EL (cell line): ENCODE results near the gene BMERB1.
A peak's percentile ranks its signal among the peaks of the same experiment; 100 is the strongest.
"Not testable (repeated sequence)": the region's sequence is repeated elsewhere in the genome, so short reads cannot be mapped to it uniquely, and the experiment has no call there.

ENCODE experiments used
- DNase-seq: peaks from one replicate; pipeline ENCODE4 v3.0.0-alpha.2; 2016

BMERB1 gene

DNA sequence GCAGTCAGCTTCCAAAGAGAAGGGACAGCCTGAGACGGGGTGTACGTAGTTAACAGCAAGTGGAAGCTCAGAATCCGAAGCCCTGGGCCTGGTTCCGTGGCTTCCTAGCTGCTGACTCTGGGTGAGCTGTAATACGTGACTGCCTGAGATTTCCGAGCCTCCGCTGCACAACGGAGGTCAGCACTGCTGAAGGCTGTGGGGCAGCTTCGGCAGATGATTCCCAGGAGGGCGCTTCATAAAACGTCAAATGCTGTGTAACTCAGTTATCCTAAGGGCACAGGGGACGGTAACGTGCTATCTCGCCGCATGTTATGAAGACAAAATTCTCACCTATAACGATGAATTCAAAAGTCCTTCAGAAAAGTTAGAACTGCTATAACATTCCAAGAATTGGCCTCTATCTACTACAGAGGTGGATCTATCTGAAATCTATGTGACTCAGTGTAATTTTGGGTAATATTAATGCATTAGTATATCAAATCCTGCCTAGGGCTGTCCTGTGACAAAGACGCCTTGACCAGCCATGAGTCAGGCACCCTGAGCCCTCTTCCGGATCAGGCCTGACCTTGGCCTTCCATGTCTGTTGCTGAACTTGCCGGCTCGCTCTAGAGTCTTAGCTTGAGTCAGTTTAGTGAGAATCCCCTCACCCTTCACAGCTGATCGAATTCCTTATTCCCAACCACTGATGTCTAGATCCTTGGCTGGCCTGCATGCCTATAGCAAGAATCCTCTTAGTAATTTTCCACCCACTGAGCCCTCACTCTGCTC, 165.1 kb downstream of the BMERB1 start:
- peak; percentile 44 for DNase-seq

- no peak for DNase-seq
Measured at GRCh38 chr16:15601212-15601879, 167.0 kb downstream of the BMERB1 start.

GRCh38 chr16:15602285-15603044, 168.1 kb downstream of the BMERB1 start:
- DNase-seq, result no peak

GRCh38 chr16:15604460-15605440, 170.4 kb downstream of the BMERB1 start:
- DNase-seq, result peak; percentile 8

DNA sequence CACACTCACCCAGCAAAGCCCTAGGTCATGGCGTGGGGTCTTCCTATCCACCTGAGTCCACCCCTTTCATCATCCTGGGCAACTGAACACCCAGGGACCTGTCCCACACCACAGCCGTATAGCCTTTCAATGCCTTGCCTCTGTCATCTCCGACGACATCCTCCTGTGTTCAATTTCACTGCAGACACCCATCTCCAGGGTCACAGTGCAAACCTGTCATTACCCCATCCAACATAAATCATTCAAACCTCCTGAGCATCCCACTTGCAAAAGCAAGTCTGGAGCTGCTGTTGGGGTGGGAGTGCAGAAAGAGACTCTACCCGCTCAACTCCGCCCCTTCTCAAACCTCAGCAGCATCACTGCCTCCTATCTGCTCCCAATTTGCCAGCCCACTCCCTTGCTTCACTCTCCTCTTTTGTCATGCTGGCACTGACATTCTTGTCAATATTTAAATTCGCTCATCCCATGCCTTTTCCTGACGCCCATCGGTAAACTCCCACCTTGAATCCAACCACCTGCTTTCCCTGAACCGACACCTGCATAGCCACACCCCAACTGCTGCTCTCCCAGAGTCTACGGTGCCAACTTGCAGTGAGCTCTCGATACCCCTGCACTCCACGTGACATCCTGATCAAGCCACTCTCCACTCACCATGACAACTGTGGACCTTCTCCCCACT, 171.6 kb downstream of the BMERB1 start:
- DNase-seq, result no peak

- no peak for DNase-seq
Measured at GRCh38 chr16:15606518-15607220, 172.3 kb downstream of the BMERB1 start.

DNA sequence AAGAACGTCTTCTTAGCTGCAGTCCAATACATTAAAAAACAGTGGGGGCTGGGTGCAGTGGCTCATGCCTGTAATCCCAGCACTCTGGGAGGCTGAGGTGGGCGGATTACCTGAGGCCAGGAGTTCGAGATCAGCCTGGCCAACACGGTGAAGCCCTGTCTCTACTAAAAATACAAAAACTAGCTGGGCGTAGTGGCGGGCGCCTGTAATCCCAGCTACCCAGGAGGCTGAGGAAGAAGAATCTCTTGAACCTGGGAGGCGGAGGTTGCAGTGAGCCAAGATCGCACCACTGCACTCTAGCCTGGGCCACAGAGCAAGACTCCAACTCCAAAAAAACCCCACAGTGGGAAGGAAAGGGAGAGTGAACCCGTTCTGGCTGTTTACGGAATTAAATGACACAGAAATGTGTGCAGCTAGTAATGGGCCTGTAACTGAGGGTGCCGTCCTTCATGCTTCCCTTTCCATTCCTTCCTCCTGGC, 172.9 kb downstream of the BMERB1 start:
- DNase-seq, result not testable (repeated sequence)

DNA sequence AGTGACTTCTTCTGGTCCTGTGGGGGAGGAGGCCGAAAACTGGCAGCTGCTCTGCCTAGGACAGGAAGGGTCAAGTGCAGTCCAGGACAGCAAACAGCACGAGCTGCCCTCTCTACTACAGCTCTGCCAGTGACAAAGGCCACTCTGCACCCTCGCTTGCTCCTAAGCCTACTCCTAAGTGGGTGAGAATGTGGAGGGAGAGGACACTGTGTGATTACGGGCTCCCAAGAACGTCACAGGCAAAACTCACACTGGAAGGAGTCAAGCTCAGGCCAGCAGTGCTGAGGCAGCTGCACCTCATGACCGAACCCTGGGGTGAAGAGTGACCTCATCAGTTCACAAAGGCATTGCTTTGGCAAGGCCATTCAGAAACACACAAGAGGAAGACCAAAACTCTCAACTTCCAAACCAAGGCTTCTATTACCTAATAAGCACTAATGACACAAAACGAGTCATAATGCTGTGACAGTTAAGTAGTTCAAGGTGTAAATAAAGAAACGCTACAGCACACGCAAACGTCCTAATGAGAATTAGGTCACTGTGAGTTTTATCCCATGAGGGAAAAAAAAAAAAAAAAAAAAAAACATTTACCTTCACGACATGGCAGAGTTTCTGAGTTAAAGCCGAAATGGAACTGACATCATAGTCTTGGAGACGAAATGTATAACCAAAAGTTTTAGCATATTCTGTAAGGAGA, 173.5 kb downstream of the BMERB1 start:
- peak; percentile 29 for DNase-seq

DNA sequence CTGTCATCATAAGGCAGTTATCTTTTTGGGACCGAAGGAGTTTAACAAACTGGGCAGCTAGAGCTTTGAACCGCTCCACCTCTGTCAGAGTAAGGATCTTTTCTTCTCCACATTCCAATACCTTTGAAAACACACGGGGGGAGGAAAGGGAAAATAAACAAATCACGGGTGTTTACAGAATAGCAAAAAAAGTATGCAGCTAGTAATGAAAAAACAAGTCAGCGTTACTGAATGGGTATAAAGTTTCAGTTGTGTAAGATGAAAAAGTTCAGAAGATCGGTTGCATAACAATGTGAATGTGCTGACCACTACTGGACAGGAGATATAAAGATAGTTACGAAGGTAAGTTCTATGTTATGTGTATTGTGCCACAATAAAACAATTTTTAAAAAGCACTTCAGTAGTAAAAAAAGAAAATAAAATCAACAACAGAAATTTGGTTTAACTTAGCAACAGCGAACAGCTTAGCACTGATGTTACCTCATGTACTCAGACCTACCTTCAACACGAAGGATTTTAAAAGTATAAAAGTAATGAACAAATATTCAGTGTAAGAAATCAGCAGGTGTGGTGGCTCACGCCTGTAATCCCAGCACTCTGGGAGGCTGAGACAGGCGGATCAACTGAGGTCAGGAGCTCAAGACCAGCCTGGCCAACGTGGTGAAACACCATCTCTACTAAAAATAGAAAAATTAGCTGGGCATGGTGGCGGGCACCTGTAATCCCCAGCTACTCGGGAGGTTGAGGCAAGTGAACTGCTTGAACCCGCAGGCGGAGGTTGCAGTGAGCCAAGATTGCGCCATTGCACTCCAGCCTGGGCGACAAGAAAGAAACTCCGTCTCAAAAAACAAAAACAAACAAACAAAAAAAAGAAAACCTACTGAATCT, 174.3 kb downstream of the BMERB1 start:
- no peak for DNase-seq

GRCh38 chr16:15609286-15609649, 174.9 kb downstream of the BMERB1 start:
- no peak for DNase-seq

GRCh38 chr16:15610369-15610871, 176.0 kb downstream of the BMERB1 start:
- DNase-seq, result peak; percentile 15

- DNase-seq, result peak; percentile 21
Measured at GRCh38 chr16:15611610-15612009, 177.2 kb downstream of the BMERB1 start.

DNA sequence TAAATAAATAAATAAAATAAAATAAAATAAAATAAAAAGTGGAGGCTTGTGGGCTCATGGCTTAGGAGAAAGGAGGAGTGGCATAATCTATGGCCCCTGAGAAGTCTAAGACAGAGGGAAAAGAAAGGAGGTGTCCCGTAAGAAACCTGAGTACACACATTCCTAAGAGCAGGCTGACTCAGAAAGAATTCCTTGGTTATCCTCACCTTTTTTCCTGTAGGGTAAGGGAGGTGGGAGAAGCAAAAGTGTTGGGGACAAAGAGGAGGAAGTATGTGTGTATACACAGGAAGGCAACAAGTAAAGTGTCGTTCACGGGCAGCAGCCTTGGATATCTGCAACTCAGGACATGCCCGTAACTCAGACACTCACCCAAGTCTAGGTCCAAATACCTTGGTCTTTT, 179.3 kb downstream of the BMERB1 start:
- DNase-seq, result no peak

DNA sequence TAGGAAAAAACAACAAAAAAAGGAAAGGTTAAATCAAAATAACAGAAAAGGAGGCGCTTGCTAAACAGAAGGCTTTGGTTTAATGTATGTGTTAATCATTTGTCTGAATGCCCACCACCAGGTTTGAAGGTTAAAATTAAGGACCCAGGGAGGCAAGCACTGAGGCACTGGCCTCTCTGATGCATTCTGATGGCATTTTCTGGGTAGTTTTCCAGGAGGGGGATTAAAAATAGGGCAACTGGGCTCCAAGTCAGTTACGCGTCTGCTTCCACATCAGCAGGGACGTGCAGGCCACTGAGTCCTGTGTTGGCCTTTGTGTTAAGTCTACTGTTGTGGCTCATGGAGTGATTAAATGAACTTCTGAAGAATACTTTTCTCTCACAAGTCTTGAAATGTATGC, 181.6 kb downstream of the BMERB1 start:
- DNase-seq, result no peak

DNA sequence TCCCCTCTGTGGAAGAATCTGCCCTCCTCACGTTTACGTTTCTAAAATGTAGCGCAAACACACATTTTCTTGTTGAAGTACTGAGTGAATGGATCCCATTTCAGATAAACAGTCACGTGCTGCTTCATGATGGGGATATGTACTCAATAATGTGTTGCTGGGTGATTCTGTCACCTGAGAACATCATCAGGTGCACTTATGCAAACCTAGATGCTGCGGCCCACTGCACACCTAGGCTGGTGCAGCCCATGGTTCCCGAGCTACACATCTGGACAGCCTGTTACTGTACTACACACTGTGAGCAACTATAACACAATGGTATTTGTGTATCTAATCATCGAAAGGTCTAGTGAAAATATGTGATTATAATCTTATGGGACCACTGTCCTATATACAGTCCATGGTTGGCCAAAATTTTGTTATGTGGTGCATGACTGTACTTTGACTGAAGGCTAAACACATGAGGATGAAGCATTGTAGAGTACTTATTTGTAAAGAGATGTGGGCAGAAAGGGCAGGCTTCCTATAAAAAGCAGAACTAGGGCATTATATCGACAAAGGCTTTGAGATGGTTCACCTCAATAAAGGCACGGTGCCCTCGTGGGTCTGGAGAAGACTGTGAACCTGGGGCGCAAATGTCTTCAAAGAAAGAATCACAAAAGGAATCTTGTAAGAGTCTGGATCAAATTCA, 182.2 kb downstream of the BMERB1 start:
- no peak for DNase-seq

DNA sequence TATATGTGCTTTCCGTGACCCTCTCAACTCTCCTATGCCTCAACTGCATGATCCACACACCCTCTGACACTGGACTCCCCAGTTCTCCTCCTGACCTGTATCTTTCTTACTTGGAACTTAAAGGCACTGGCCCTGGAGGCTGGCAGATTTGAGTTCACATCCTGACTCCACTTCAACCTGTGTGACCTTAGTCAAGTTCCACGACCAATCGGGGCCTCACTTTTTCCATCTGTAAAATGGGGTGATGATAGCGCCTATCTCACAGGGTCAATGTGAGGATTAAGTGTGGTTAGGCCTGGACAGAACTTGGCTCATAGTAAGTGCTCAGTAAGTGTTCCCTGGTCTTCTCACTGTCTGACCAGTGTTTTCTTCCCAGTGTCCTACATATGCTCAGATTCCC, 183.5 kb downstream of the BMERB1 start:
- no peak for DNase-seq

GRCh38 chr16:15618392-15618791, 184.0 kb downstream of the BMERB1 start:
- DNase-seq, result peak; percentile 91

DNA sequence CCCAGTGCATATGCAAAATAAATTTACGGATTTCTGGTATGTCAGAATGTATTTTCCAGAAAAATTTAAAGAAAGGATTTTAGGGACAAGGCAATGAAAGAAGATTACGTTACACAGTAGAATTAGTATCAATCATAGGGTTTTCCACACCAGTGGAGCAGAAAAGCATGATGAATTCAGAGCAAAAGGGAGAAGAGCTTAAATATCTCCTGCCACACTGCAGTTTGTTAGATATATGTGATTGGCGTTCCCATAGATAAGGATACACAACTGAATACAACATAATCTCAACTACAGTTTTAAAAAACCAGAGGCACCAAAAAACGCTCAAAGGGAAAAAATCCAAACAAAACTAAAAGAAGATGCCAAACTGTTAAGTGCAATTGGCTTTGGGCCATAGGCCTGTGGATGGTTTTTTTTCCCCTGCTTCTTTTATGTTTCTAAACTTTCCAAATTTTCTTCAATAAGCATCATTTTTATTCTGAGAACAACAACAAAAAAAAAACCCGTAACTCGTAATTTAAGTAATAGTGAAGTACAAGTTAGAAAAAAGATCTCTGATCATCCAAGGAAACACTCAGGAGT, 186.3 kb downstream of the BMERB1 start:
- DNase-seq, result no peak
